Measurements from ENCODE around the gene PSMA3. TPM values are rescaled to one million over a fixed set of nuclear protein-coding genes. Genes with fewer than 3 reads are reported as not detected.

Gene PSMA3
- total and polyA plus RNA-seq, 10 of the 15 experiments (the other 5 are each of a cell fraction or from before 2014, with no cell fraction given), result 142 to 936 (median 400) TPM

GRCh38 chr14:58298477-58299400 lies 54.1 kb downstream of the PSMA3 start, which contains the start of gene ARID4A (continued):
- TF ChIP-seq ZBTB4 (CRISPR knock-in tag; IDR thresholded peaks at IDR 0.05), result no peak
- TF ChIP-seq SP1 (IDR thresholded peaks at IDR 0.05; ENCODE audit: low read depth, low read length), result no peak
- TF ChIP-seq NBN (IDR thresholded peaks at IDR 0.05), result peak; percentile 28; the same call in 1 of the 2 replicates
- no peak for TF ChIP-seq HDAC2 (IDR thresholded peaks at IDR 0.05)
- no peak for TF ChIP-seq RBBP5 (conservative IDR thresholded peaks at IDR 0.05)
- TF ChIP-seq E2F8 (IDR thresholded peaks at IDR 0.05; ENCODE audit: low read depth, partially characterized antibody), result no peak
- TF ChIP-seq ATF2 (IDR thresholded peaks at IDR 0.05; ENCODE audit: low read length), result no peak
- no peak for TF ChIP-seq MYB (IDR thresholded peaks at IDR 0.05; ENCODE audit: borderline replicate concordance, low read depth, low read length)
- no peak for TF ChIP-seq RAD51 (IDR thresholded peaks at IDR 0.05)
- TF ChIP-seq GABPA (IDR thresholded peaks at IDR 0.05; ENCODE audit: low read depth), result no peak
- no peak for TF ChIP-seq IRF4 (IDR thresholded peaks at IDR 0.05; ENCODE audit: low read depth, low read length)
- TF ChIP-seq ZBTB33 (IDR thresholded peaks at IDR 0.05), result no peak
- TF ChIP-seq SREBF2 (IDR thresholded peaks at IDR 0.05; ENCODE audit: low read length), result no peak
- TF ChIP-seq RFX5 (IDR thresholded peaks at IDR 0.05; ENCODE audit: low read depth, low read length), result no peak
